Osteoblast (primary cell): Measurements from ENCODE around the gene PLEKHG3. TPM values are rescaled to one million over a fixed set of nuclear protein-coding genes. Genes with fewer than 3 reads are reported as not detected.

Experiments used
- DNase-seq: peaks from one replicate; pipeline ENCODE4 v3.0.0; 2011; ENCODE audit warnings: low spot score, mixed read lengths; ENCODE audit not compliant: insufficient read length; ENCODE audit errors: missing footprints
- H2AFZ ChIP-seq: 2 replicates; pipeline ENCODE4 v1.6.0; 2011; ENCODE audit warnings: mild to moderate bottlenecking, low read length
- H3K27ac ChIP-seq: 2 replicates; pipeline ENCODE4 v1.5.1; 2011; ENCODE audit warnings: mild to moderate bottlenecking, low read depth, low read length, moderate library complexity
- H3K27me3 ChIP-seq: 2 replicates; pipeline ENCODE4 v1.6.0; 2012; ENCODE audit warnings: mild to moderate bottlenecking, control low read depth, inconsistent platforms, low read length, moderate library complexity; ENCODE audit not compliant: insufficient read depth
- H3K36me3 ChIP-seq: 2 replicates; pipeline ENCODE4 v1.5.1; 2011; ENCODE audit warnings: mild to moderate bottlenecking, low read length, control low read depth, moderate library complexity; ENCODE audit not compliant: insufficient read depth
- H3K4me1 ChIP-seq: 2 replicates; pipeline ENCODE4 v1.5.1; 2011; ENCODE audit warnings: mild to moderate bottlenecking, low read length, control low read depth, moderate library complexity; ENCODE audit not compliant: insufficient read depth
- H3K4me2 ChIP-seq: 2 replicates; pipeline ENCODE4 v1.6.0; 2011; ENCODE audit warnings: mild to moderate bottlenecking, low read length; ENCODE audit not compliant: insufficient read depth
- H3K4me3 ChIP-seq: fragments of 200-600 bp; sonication (generic); 3 replicates; pipeline ENCODE4 v1.5.1; 2012; ENCODE audit warnings: mild to moderate bottlenecking, low read length, inconsistent platforms; ENCODE audit not compliant: insufficient read depth
- H3K79me2 ChIP-seq: 2 replicates; pipeline ENCODE4 v1.6.0; 2012; ENCODE audit warnings: mild to moderate bottlenecking, low read length, control low read depth, inconsistent platforms; ENCODE audit not compliant: insufficient read depth
- H3K9me3 ChIP-seq: 2 replicates; pipeline ENCODE4 v1.5.1; 2011; ENCODE audit warnings: low read depth, low read length, control low read depth
- H4K20me1 ChIP-seq: 2 replicates; pipeline ENCODE4 v1.6.0; 2012; ENCODE audit warnings: mild to moderate bottlenecking, low read length, control low read depth; ENCODE audit not compliant: insufficient read depth
- CTCF ChIP-seq: IDR thresholded peaks from 2 replicates; pipeline ENCODE4 v1.5.1; 2011; ENCODE audit warnings: mild to moderate bottlenecking, low read depth, low read length, moderate library complexity; ENCODE audit errors: extremely low read depth
- total RNA-seq: library from RNA; depleted of rRNA; stranded (reverse); fragments of >200 nt; gene quantifications from 2 replicates; pipeline ENCODE4 v1.2.3, GENCODE V29; 2012

Gene PLEKHG3
- total RNA-seq, 1 donor = 5.4 TPM

GRCh38 chr14:64766430-64767151 is 62.4 kb downstream of the PLEKHG3 start:
- TF ChIP-seq CTCF = no peak

GRCh38 chr14:64767215-64767964 is 63.2 kb downstream of the PLEKHG3 start:
- no peak for DNase-seq
- no peaks in the 10 kb centered on the region for H3K79me2 ChIP-seq
- peaks cover 6% of the 10 kb centered on the region for H3K27me3 ChIP-seq
- H3K4me2 ChIP-seq = no peak overlapping the region
- no peak overlapping the region for H3K4me3 ChIP-seq
- no peaks in the 10 kb centered on the region for H3K36me3 ChIP-seq
- H3K4me1 ChIP-seq = peaks cover 14% of the 10 kb centered on the region
- H4K20me1 ChIP-seq = no peaks in the 10 kb centered on the region
- no peak overlapping the region for H2AFZ ChIP-seq
- TF ChIP-seq CTCF = no peak
- H3K27ac ChIP-seq = no peak overlapping the region
- H3K9me3 ChIP-seq = no peaks in the 10 kb centered on the region

More at GRCh38 chr14:64766430-64767151, 62.4 kb downstream of the PLEKHG3 start:
- DNase-seq = no peak
- H3K9me3 ChIP-seq = no peaks in the 10 kb centered on the region
- peaks cover 8% of the 10 kb centered on the region for H3K27me3 ChIP-seq
- H2AFZ ChIP-seq = no peak overlapping the region
- no peak overlapping the region for H3K27ac ChIP-seq
- H4K20me1 ChIP-seq = no peaks in the 10 kb centered on the region
- H3K79me2 ChIP-seq = no peaks in the 10 kb centered on the region
- H3K4me3 ChIP-seq = no peak overlapping the region
- peaks cover 22% of the 10 kb centered on the region for H3K4me1 ChIP-seq
- no peaks in the 10 kb centered on the region for H3K36me3 ChIP-seq
- H3K4me2 ChIP-seq = no peak overlapping the region

DNA sequence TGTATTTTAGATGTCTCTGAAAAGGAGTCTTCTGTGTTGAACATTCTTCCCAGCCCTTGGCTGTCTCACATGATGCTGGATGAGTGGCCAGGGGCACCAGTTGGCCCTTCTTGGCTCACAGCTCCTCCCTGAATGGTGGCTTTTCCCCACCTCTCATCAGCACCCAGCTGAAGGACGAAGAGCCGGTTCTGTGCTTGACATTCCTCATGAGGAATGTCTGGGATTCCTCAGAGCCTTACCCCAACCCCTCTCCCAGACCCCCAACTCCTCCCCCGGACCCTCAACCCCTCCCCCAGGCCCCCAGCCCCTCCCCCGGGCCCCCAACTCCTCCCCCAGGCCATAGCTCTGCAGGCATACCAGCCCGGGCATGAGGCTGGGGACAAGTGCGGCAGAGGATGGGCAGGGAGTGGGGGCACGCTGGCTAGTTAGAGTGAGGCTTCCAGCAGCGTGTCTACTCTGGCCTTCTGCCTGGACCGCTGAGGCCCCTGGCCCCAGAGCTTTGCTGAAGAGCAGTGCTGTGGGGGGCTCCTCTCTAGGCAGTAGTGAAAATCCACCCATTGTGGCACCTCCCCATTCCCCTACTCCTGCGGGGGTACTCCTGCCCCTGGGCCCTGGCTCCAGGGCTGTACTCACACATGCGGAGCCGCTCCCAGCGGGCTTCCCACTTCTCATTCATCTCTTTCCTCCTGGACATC is 64.3 kb downstream of the PLEKHG3 start:
- no peak overlapping the region for H3K4me2 ChIP-seq

More for the DNA sequence above, 64.3 kb downstream of the PLEKHG3 start:
- no peak for TF ChIP-seq CTCF
- no peaks in the 10 kb centered on the region for H3K79me2 ChIP-seq
- no peak overlapping the region for H3K27ac ChIP-seq
- H3K9me3 ChIP-seq = no peaks in the 10 kb centered on the region
- H2AFZ ChIP-seq = no peak overlapping the region
- no peaks in the 10 kb centered on the region for H4K20me1 ChIP-seq
- no peak overlapping the region for H3K4me3 ChIP-seq
- H3K36me3 ChIP-seq = no peaks in the 10 kb centered on the region
- peaks cover 9% of the 10 kb centered on the region for H3K4me1 ChIP-seq
- no peak for DNase-seq
- peaks cover 10% of the 10 kb centered on the region for H3K27me3 ChIP-seq
